Astrocyte (in vitro differentiated cells and primary cell): ENCODE measurements around the gene SNRNP27.

ENCODE experiments used
- CTCF ChIP-seq: IDR thresholded peaks from 2 replicates; pipeline ENCODE4 v1.5.1; 2011; ENCODE audit warnings: low read depth, mild to moderate bottlenecking, inconsistent platforms, low read length, moderate library complexity; ENCODE audit not compliant: insufficient read depth
- EZH2 ChIP-seq: IDR thresholded peaks from 2 replicates; pipeline ENCODE4 v1.6.1; 2012; ENCODE audit warnings: mild to moderate bottlenecking, low read length, inconsistent platforms; ENCODE audit not compliant: insufficient read depth

- TF ChIP-seq CTCF (no peak), EZH2 (no peak)
These were observed 51.7 kb downstream of the SNRNP27 start for GRCh38 chr2:69945441-69945840.
